ENCODE measurements around the gene RNF166.

GRCh38 chr16:88653101-88653500 lies 53.1 kb downstream of the RNF166 start:
- TF ChIP-seq, protein P1, sequence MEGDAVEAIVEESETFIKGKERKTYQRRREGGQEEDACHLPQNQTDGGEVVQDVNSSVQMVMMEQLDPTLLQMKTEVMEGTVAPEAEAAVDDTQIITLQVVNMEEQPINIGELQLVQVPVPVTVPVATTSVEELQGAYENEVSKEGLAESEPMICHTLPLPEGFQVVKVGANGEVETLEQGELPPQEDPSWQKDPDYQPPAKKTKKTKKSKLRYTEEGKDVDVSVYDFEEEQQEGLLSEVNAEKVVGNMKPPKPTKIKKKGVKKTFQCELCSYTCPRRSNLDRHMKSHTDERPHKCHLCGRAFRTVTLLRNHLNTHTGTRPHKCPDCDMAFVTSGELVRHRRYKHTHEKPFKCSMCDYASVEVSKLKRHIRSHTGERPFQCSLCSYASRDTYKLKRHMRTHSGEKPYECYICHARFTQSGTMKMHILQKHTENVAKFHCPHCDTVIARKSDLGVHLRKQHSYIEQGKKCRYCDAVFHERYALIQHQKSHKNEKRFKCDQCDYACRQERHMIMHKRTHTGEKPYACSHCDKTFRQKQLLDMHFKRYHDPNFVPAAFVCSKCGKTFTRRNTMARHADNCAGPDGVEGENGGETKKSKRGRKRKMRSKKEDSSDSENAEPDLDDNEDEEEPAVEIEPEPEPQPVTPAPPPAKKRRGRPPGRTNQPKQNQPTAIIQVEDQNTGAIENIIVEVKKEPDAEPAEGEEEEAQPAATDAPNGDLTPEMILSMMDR (conservative IDR thresholded peaks at IDR 0.05; ENCODE audit: low read depth, low read length), result no peak
- TF ChIP-seq EZH2 (IDR thresholded peaks at IDR 0.05; ENCODE audit: borderline replicate concordance, low read depth, low read length, poor library complexity, severe bottlenecking), result no peak
